Hepatocyte (in vitro differentiated cells): Measurements from ENCODE around the gene PRDM16. TPM values are rescaled to one million over a fixed set of nuclear protein-coding genes. Genes with fewer than 3 reads are reported as not detected.

ENCODE experiments used
- DNase-seq: peaks from one replicate; pipeline ENCODE4 v3.0.0-alpha.2; 2016; ENCODE audit warnings: low spot score
- H2AFZ ChIP-seq: fragments of 200-600 bp; sonication (generic); 2 replicates; pipeline ENCODE4 v1.6.0; 2016; ENCODE audit warnings: antibody characterized with exemption, mild to moderate bottlenecking
- H3K27ac ChIP-seq: fragments of 200-600 bp; sonication (generic); 2 replicates; pipeline ENCODE4 v1.5.1; 2016; ENCODE audit warnings: mild to moderate bottlenecking
- H3K27me3 ChIP-seq: fragments of 200-600 bp; sonication (generic); 2 replicates; pipeline ENCODE4 v1.6.1; 2016
- H3K36me3 ChIP-seq: fragments of 200-600 bp; sonication (generic); replicated peaks from 2 replicates; pipeline ENCODE4 v1.5.1; 2016; ENCODE audit warnings: low read depth; ENCODE audit not compliant: insufficient read depth
- H3K4me1 ChIP-seq: fragments of 200-600 bp; sonication (generic); 2 replicates; pipeline ENCODE4 v1.5.1; 2016; ENCODE audit warnings: mild to moderate bottlenecking, moderate library complexity; ENCODE audit not compliant: insufficient read depth
- H3K4me2 ChIP-seq: fragments of 200-600 bp; sonication (generic); 2 replicates; pipeline ENCODE4 v1.6.0; 2016
- H3K4me3 ChIP-seq: fragments of 200-600 bp; sonication (generic); 2 replicates; pipeline ENCODE4 v1.5.1; 2016; ENCODE audit warnings: mild to moderate bottlenecking
- H3K79me2 ChIP-seq: fragments of 200-600 bp; sonication (generic); 2 replicates; pipeline ENCODE4 v1.6.0; 2017; ENCODE audit warnings: mild to moderate bottlenecking
- H3K9me2 ChIP-seq: fragments of 200-600 bp; sonication (generic); replicated peaks from 2 replicates; pipeline ENCODE4 v1.6.0; 2017; ENCODE audit warnings: mild to moderate bottlenecking; ENCODE audit not compliant: insufficient read depth
- H3K9me3 ChIP-seq: fragments of 200-600 bp; sonication (generic); 2 replicates; pipeline ENCODE4 v1.5.1; 2016; ENCODE audit warnings: low read depth, mild to moderate bottlenecking
- H4K20me1 ChIP-seq: fragments of 200-600 bp; sonication (generic); 2 replicates; pipeline ENCODE4 v1.6.0; 2016; ENCODE audit warnings: mild to moderate bottlenecking; ENCODE audit not compliant: insufficient read depth, poor library complexity, severe bottlenecking
- CTCF ChIP-seq: fragments of 200-600 bp; sonication (generic); IDR thresholded peaks from 2 replicates; pipeline ENCODE4 v1.5.1; 2016; ENCODE audit warnings: antibody characterized with exemption, mild to moderate bottlenecking; ENCODE audit not compliant: poor library complexity
- EZH2 ChIP-seq: fragments of 200-600 bp; sonication (generic); IDR thresholded peaks from 2 replicates; pipeline ENCODE4 v1.6.1; 2016; ENCODE audit warnings: antibody characterized with exemption, mild to moderate bottlenecking, borderline replicate concordance
- EZH2phosphoT487 ChIP-seq: fragments of 200-600 bp; sonication (generic); IDR thresholded peaks from one replicate; pipeline ENCODE4 v1.6.1; 2018; ENCODE audit warnings: antibody characterized with exemption, mild to moderate bottlenecking, low read depth, moderate library complexity; ENCODE audit not compliant: unreplicated experiment, severe bottlenecking
- WGBS: methylation state at CpG from one replicate; pipeline ENCODE4 v1.1.6; 2016; ENCODE audit warnings: low lambda C conversion rate; ENCODE audit errors: missing lambda C conversion rate; 5-methylcytosine and 5-hydroxymethylcytosine counted together
- polyA plus RNA-seq: library from polyadenylated mRNA; unstranded; fragments of >200 nt; fragmentation: Nextera tagmentation; extraction: Ambion mirVana; gene quantifications from 2 replicates; pipeline ENCODE4 v1.2.1, GENCODE V29; 2016
- total RNA-seq: library from RNA; depleted of rRNA; stranded (reverse); fragments of >200 nt; gene quantifications from 2 replicates; pipeline ENCODE4 v1.2.3, GENCODE V29; 2014

The PRDM16 gene
- total and polyA plus RNA-seq, 2 experiments from 2014 or later = 8.1 to 9.9 TPM

DNA sequence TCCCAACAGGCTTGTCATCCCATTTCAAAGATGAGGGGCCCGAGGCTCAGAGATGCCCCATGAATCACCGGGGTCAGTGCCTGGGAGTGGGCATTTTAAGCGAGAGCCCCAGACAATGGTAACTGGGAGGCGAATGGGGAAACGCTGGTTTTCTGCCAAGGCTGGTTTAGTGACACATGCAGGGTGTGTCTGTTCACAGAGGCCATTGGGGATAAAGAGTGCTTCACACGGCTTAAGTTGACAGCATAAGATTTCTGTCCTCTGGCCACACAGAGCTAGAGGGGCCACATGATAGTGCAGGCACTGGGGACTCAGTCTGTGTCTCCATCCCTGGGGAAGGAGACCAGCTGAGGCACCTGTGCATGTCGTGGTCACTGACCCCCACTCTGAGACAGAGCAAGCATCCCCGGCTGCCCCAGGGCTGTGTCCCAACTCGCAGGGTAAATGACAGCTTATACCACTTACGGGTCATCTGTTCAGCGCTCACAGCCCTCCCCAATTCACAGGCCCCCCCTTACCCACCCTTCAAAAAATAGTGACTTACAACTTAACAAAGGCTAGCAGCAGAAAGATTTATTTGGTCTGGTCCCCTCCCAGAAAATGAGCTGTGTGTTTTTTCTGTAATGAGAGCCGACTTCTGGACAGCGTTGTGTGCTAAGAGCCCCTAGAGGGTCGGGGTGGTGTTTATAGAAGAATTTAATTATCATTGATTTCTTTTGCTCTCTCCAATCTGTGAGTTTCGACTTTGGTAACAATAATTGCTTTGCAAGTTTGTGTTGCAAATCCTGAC lies 350.6 kb downstream of the PRDM16 start:
- no peaks in the 10 kb centered on the region for H3K9me2 ChIP-seq
- peak overlapping the region; percentile 90 for H3K27ac ChIP-seq
- peak overlapping the region; percentile 32 for H3K4me2 ChIP-seq
- H2AFZ ChIP-seq = no peak overlapping the region
- no peaks in the 10 kb centered on the region for H4K20me1 ChIP-seq
- no peak overlapping the region for H3K4me3 ChIP-seq
- no peak for TF ChIP-seq EZH2phosphoT487
- TF ChIP-seq EZH2 = no peak
- no peak for TF ChIP-seq CTCF
- 80% methylated on average over 15 of the region's 15 CpGs for WGBS
- no peaks in the 10 kb centered on the region for H3K9me3 ChIP-seq
- peaks cover 17% of the 10 kb centered on the region for H3K4me1 ChIP-seq
- H3K79me2 ChIP-seq = no peaks in the 10 kb centered on the region
- no peaks in the 10 kb centered on the region for H3K27me3 ChIP-seq
- DNase-seq = no peak
- no peaks in the 10 kb centered on the region for H3K36me3 ChIP-seq

DNA sequence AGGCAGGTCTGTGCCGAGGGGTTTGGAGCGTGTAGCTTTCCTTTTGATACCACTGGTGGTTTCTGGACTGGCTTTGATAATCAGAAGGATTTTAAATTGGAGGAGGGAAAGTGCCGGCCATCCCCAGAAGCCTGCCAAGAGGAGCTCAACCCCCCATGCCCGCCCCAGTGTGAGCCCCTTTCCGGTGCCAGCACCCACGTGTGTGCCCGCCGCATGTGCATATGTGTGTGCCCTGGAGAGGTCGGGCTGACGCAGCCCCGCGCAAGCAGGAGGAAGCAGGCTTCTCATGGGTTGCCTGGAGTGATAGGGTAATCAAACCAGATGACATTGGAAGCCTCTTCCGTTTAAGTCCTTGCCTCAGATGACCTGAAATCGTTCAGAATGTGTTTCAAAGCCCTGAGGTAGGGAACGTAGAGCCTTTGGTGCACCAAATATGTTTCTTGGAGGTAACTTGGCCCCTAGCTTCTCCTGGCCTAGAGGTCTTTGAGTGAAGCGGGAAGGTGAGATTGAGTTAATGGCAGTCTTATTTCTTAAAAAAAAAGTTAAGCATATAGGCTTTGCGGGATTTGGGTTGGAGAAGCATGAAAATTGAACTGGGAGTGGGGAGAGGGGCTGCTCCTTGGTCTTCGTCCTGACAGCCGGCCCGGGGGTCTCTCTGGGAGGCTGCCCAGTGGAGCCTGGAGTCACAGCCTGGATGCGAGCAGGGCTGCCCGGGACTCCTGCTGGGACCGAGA lies 351.4 kb downstream of the PRDM16 start:
- no peak for DNase-seq
- Histone ChIP-seq H3K27ac (peak overlapping the region; percentile 90), H2AFZ (no peak overlapping the region), H3K4me1 (peaks cover 17% of the 10 kb centered on the region), H3K9me2 (no peaks in the 10 kb centered on the region), H3K79me2 (no peaks in the 10 kb centered on the region), H3K36me3 (no peaks in the 10 kb centered on the region), H3K9me3 (no peaks in the 10 kb centered on the region), H3K4me3 (no peak overlapping the region), H3K27me3 (no peaks in the 10 kb centered on the region), H4K20me1 (no peaks in the 10 kb centered on the region), H3K4me2 (peak overlapping the region; percentile 32)
- WGBS = 92% methylated on average over 23 of the region's 23 CpGs
- TF ChIP-seq CTCF = no peak

DNA sequence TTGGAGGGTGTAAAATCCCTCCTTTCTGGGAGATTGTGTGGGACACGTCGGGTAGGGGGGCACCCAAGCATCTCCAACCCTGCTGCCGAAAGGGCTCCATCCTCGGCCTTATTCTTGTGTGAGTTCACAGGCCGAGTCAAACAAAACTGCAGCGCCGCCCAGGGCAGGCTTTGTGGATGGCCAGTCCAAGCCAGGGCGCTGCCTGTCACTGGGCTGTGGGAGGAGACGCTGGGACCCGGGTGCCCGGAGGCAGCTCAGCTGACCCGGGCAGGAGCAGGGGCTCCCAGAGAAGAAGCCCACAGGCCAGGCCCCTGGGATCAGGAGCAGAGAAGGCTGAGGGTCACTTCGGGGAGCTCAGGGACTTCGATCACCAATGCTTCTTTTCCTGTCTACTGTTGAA lies 353.6 kb downstream of the PRDM16 start:
- no peaks in the 10 kb centered on the region for H4K20me1 ChIP-seq
- H3K9me2 ChIP-seq = no peaks in the 10 kb centered on the region
- no peaks in the 10 kb centered on the region for H3K27me3 ChIP-seq
- 90% methylated on average over 14 of the region's 14 CpGs for WGBS
- H3K9me3 ChIP-seq = no peaks in the 10 kb centered on the region
- TF ChIP-seq CTCF = no peak
- TF ChIP-seq EZH2phosphoT487 = no peak
- TF ChIP-seq EZH2 = no peak
- H3K4me2 ChIP-seq = no peak overlapping the region
- H3K4me1 ChIP-seq = peaks cover 17% of the 10 kb centered on the region
- no peak overlapping the region for H2AFZ ChIP-seq
- no peaks in the 10 kb centered on the region for H3K79me2 ChIP-seq
- peak overlapping the region; percentile 92 for H3K27ac ChIP-seq
- no peak for DNase-seq
- H3K4me3 ChIP-seq = no peak overlapping the region
- no peaks in the 10 kb centered on the region for H3K36me3 ChIP-seq
